HepG2 (cell line): ENCODE results near the gene ZNF736.

Source experiments
- CREM ChIP-seq, 2 experiments: sonication (generic) in 1 of 2; formaldehyde crosslinking in 1 of 2; IDR thresholded peaks; 2 replicates each; pipeline versions ENCODE4 v1.4.0 to v1.6.1; 2016 to 2020; ENCODE audit warnings: antibody characterized with exemption in 1 of 2, mild to moderate bottlenecking in 1 of 2, missing genetic modification reagents in 1 of 2
- ETS1 ChIP-seq: sonication (generic); formaldehyde crosslinking; IDR thresholded peaks from 2 replicates; pipeline ENCODE4 v1.4.0; 2020; ENCODE audit warnings: missing genetic modification reagents
- KDM5A ChIP-seq: fragments of 200-600 bp; sonication (generic); IDR thresholded peaks from 2 replicates; pipeline ENCODE4 v1.7.0; 2018; ENCODE audit warnings: antibody characterized with exemption, mild to moderate bottlenecking, low read length, borderline replicate concordance
- POLR2A ChIP-seq, 2 experiments: IDR thresholded peaks; 2 replicates each; pipeline ENCODE4 v1.6.1; 2011; ENCODE audit warnings: low read depth in 2 of 2, low read length in 2 of 2, mild to moderate bottlenecking in 1 of 2, moderate library complexity in 1 of 2; ENCODE audit not compliant: insufficient read depth in 1 of 2
- SMYD3 ChIP-seq: sonication (generic); formaldehyde crosslinking; IDR thresholded peaks from 2 replicates; pipeline ENCODE4 v1.8.1; 2023; ENCODE audit warnings: mild to moderate bottlenecking, missing genetic modification reagents

DNA sequence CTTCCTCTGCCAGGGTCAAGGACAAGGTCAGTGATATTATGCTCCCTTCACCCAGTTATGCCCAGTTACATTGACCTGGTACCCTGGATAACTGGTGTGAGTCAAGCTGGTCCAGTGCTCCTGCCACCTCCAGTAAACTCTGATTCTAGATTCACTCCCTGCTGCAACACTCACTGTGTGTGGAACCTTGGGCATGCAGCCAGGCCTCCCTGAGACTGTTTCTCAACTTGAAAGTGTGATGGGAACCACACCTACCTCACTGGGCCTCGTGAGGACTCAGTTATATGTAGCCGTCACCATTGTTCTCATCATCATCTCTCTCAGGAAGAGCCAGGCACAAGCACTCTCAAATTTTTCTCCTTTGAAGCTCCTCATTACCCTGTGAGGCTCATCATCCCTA is 935 bp upstream of the ZNF736 start:
- TF ChIP-seq POLR2A (IDR thresholded peaks at IDR 0.05; ENCODE audit: insufficient read depth in 1 of 2, low read depth in 2 of 2, low read length in 2 of 2) (no peak), CREM (IDR thresholded peaks at IDR 0.05) (no peak), CREM (CRISPR knock-in tag; IDR thresholded peaks at IDR 0.05) (no peak), KDM5A (no peak), ETS1 (CRISPR knock-in tag) (no peak), SMYD3 (no peak)
